Keratinocyte (primary cell): ENCODE results near the gene IKBIP. TPM values are rescaled to one million over a fixed set of nuclear protein-coding genes. Genes with fewer than 3 reads are reported as not detected.

Experiments used
- DNase-seq: peaks from one replicate; pipeline ENCODE4 v3.0.0-alpha.2; 2011; ENCODE audit warnings: low read depth, missing footprints, low spot score
- FAIRE-seq: peaks from 2 replicates; lab custom pipeline; 2011; peaks lifted over from hg19 to GRCh38; lab: Jason Lieb, UNC
- H2AFZ ChIP-seq: 2 replicates; pipeline ENCODE4 v1.6.0; 2012; ENCODE audit warnings: low read length, control low read depth, inconsistent platforms; ENCODE audit not compliant: control insufficient read depth
- H3K27ac ChIP-seq: 2 replicates; pipeline ENCODE4 v1.5.1; 2011; ENCODE audit warnings: low read length; ENCODE audit not compliant: control insufficient read depth, insufficient read depth
- H3K27me3 ChIP-seq: 3 replicates; pipeline ENCODE4 v1.6.0; 2011; ENCODE audit warnings: low read length; ENCODE audit not compliant: control insufficient read depth, insufficient read depth; ENCODE audit errors: extremely low read depth
- H3K36me3 ChIP-seq, 2 experiments: 2 replicates in 1 of 2; 3 replicates in 1 of 2; pipeline ENCODE4 v1.5.1; 2011; ENCODE audit warnings: low read length in 2 of 2, mild to moderate bottlenecking in 1 of 2; ENCODE audit not compliant: control insufficient read depth in 2 of 2, insufficient read depth in 2 of 2; ENCODE audit errors: extremely low read depth in 1 of 2
- H3K4me1 ChIP-seq: 3 replicates; pipeline ENCODE4 v1.5.1; 2011; ENCODE audit warnings: low read length; ENCODE audit not compliant: control insufficient read depth, insufficient read depth; ENCODE audit errors: extremely low read depth
- H3K4me2 ChIP-seq: 3 replicates; pipeline ENCODE4 v1.6.0; 2011; ENCODE audit warnings: low read depth, low read length; ENCODE audit not compliant: control insufficient read depth, insufficient read depth; ENCODE audit errors: extremely low read depth
- H3K4me3 ChIP-seq, 3 experiments: fragments of 200-600 bp in 1 of 3; sonication (generic) in 1 of 3; 2 replicates in 2 of 3; 3 replicates in 1 of 3; pipeline ENCODE4 v1.5.1; 2011 to 2016; ENCODE audit warnings: low read length in 3 of 3, mild to moderate bottlenecking in 3 of 3, control low read depth in 2 of 3, inconsistent platforms in 1 of 3, low read depth in 1 of 3, mixed read lengths in 1 of 3, mixed run types in 1 of 3, moderate library complexity in 1 of 3; ENCODE audit not compliant: control insufficient read depth in 2 of 3, insufficient read depth in 2 of 3; ENCODE audit errors: extremely low read depth in 1 of 3
- H3K79me2 ChIP-seq: 2 replicates; pipeline ENCODE4 v1.6.0; 2012; ENCODE audit warnings: low read length; ENCODE audit not compliant: control insufficient read depth, insufficient read depth
- H3K9ac ChIP-seq: 3 replicates; pipeline ENCODE4 v1.6.0; 2011; ENCODE audit warnings: low read length; ENCODE audit not compliant: control insufficient read depth, insufficient read depth; ENCODE audit errors: extremely low read depth
- H3K9me1 ChIP-seq: 3 replicates; pipeline ENCODE4 v1.6.0; 2011; ENCODE audit warnings: low read length; ENCODE audit not compliant: control insufficient read depth, insufficient read depth; ENCODE audit errors: extremely low read depth
- H3K9me3 ChIP-seq: 2 replicates; pipeline ENCODE4 v1.5.1; 2012; ENCODE audit warnings: low read depth, low read length; ENCODE audit not compliant: control insufficient read depth
- H4K20me1 ChIP-seq: 3 replicates; pipeline ENCODE4 v1.6.0; 2011; ENCODE audit warnings: low read length; ENCODE audit not compliant: control insufficient read depth, insufficient read depth; ENCODE audit errors: extremely low read depth
- EZH2 ChIP-seq: IDR thresholded peaks from one replicate; pipeline ENCODE4 v1.6.1; 2012; ENCODE audit warnings: inconsistent platforms, mild to moderate bottlenecking, low read length, moderate library complexity
- dilution Hi-C: fragments of 300-500 bp; cut with MboI; formaldehyde crosslinking; loops from one replicate; pipeline ENCODE4 v1.7.0; 2020; ENCODE audit warnings: low sequenced_read_pairs; ENCODE audit not compliant: extremely low pct_ligation_motif_present
- polyA plus RNA-seq, 5 experiments: library from polyadenylated mRNA; depleted of rRNA in 3 of 5; stranded (reverse) in 3 of 5; stranded (forward) in 1 of 5; unstranded in 1 of 5; fragments of >200 nt; gene quantifications; 1 replicate in 1 of 5; 2 replicates in 3 of 5; 3 replicates in 1 of 5; pipeline versions ENCODE4 v1.2.1 to v1.2.3, GENCODE V29; 2011 to 2012; ENCODE audit warnings: missing spikeins in 2 of 5, low read depth in 1 of 5, low replicate concordance in 1 of 5
- TF ChIP-seq, protein P1 (sequence below), 3 experiments: IDR thresholded peaks in 1 of 3; conservative IDR thresholded peaks in 1 of 3; optimal IDR thresholded peaks in 1 of 3; 2 replicates in 2 of 3; 3 replicates in 1 of 3; pipeline versions ENCODE3 to v1.5.1; 2011; ENCODE audit warnings: low read length in 3 of 3, mild to moderate bottlenecking in 3 of 3, moderate library complexity in 2 of 3, control low read depth in 1 of 3, inconsistent platforms in 1 of 3; ENCODE audit not compliant: insufficient read depth in 2 of 3; ENCODE audit errors: extremely low read depth in 1 of 3

The IKBIP gene
- polyA plus RNA-seq, 1 donor (not counting 4 experiments of a cell fraction or from before 2014, with no cell fraction given), result 33.9 TPM

DNA sequence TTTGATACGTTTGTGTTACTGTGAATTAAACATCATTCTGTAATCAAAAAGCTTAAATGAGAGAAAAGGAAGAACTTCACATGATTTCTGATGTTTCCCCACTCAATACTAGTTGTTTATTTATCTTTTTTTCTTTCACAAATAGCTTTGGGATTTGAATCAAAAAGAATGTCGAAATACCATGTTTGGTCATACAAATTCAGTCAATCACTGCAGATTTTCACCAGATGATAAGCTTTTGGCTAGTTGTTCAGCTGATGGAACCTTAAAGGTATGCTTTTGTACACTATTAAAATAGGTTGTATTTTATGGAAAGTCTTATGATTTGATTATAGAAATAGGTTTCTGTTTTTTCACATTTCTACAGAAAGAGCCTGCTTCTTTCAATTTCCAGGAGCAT, 42.0 kb upstream of the IKBIP start:
- dilution Hi-C loops, result no loop called here
- no peaks in the 10 kb centered on the region for H3K27me3 ChIP-seq
- TF ChIP-seq EZH2, result no peak
- TF ChIP-seq, protein P1, sequence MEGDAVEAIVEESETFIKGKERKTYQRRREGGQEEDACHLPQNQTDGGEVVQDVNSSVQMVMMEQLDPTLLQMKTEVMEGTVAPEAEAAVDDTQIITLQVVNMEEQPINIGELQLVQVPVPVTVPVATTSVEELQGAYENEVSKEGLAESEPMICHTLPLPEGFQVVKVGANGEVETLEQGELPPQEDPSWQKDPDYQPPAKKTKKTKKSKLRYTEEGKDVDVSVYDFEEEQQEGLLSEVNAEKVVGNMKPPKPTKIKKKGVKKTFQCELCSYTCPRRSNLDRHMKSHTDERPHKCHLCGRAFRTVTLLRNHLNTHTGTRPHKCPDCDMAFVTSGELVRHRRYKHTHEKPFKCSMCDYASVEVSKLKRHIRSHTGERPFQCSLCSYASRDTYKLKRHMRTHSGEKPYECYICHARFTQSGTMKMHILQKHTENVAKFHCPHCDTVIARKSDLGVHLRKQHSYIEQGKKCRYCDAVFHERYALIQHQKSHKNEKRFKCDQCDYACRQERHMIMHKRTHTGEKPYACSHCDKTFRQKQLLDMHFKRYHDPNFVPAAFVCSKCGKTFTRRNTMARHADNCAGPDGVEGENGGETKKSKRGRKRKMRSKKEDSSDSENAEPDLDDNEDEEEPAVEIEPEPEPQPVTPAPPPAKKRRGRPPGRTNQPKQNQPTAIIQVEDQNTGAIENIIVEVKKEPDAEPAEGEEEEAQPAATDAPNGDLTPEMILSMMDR (optimal IDR thresholded peaks at IDR 0.05 in 1 of 3, IDR thresholded peaks at IDR 0.05 in 1 of 3, conservative IDR thresholded peaks at IDR 0.05 in 1 of 3; ENCODE audit: extremely low read depth in 1 of 3, insufficient read depth in 2 of 3, low read length in 3 of 3), result no peak
- H3K9me1 ChIP-seq, result no peaks in the 10 kb centered on the region
- no peak for DNase-seq
- no peaks in the 10 kb centered on the region for H3K79me2 ChIP-seq
- no peaks in the 10 kb centered on the region for H3K4me1 ChIP-seq
- H3K4me2 ChIP-seq, result no peak overlapping the region
- H3K27ac ChIP-seq, result no peak overlapping the region
- H2AFZ ChIP-seq, result no peak overlapping the region
- no peak for FAIRE-seq
- peaks cover 0 to 7% of the 10 kb centered on the region in 2 experiments for H3K36me3 ChIP-seq
- no peaks in the 10 kb centered on the region for H4K20me1 ChIP-seq
- no peaks in the 10 kb centered on the region for H3K9me3 ChIP-seq
- no peak overlapping the region for H3K9ac ChIP-seq
- no peak overlapping the region for H3K4me3 ChIP-seq

DNA sequence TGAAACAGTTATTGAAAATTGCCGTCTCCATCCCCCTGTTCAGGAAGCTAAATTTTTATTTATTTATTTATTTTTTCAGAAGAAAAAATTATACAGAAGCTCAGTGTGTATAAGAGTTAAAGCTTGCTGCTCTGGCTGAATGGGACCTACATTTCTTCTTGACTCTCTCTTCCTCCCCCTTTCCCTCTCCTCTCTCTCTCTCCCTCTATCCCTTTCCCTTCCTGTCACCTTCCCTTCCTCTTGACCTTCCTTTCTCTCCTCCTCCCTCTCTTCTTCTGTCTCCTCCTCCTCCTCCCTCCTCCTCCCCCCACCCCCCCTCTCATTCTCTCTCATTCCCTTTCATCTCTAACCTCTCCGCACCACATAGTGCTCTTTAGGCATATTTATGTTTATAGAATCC, 39.6 kb upstream of the IKBIP start:
- Histone ChIP-seq H3K9me1 (no peaks in the 10 kb centered on the region), H3K27ac (no peak overlapping the region), H3K36me3 (peaks cover 0 to 13% of the 10 kb centered on the region in 2 experiments), H3K4me2 (no peak overlapping the region), H3K27me3 (no peaks in the 10 kb centered on the region), H3K9me3 (no peaks in the 10 kb centered on the region), H3K4me3 (no peak overlapping the region), H3K9ac (no peak overlapping the region), H2AFZ (no peak overlapping the region), H3K4me1 (no peaks in the 10 kb centered on the region), H3K79me2 (no peaks in the 10 kb centered on the region), H4K20me1 (no peaks in the 10 kb centered on the region)
- dilution Hi-C loops, result no loop called here
- FAIRE-seq (no peak), DNase-seq (no peak)
- TF ChIP-seq EZH2, result no peak
- TF ChIP-seq, protein P1 (optimal IDR thresholded peaks at IDR 0.05 in 1 of 3, IDR thresholded peaks at IDR 0.05 in 1 of 3, conservative IDR thresholded peaks at IDR 0.05 in 1 of 3; ENCODE audit: extremely low read depth in 1 of 3, insufficient read depth in 2 of 3, low read length in 3 of 3), result no peak
